GM06990 (cell line): Measurements from ENCODE around the gene SNRNP25.

ENCODE experiments used
- DNase-seq: peaks from one replicate; pipeline ENCODE4 v3.0.0-alpha.2; 2011; ENCODE audit not compliant: insufficient read length; ENCODE audit errors: extremely low read depth
- H3K27me3 ChIP-seq: replicated peaks from 2 replicates; pipeline ENCODE4 v1.6.0; 2011; ENCODE audit warnings: low read length; ENCODE audit not compliant: control insufficient read depth, insufficient read depth
- H3K36me3 ChIP-seq: 2 replicates; pipeline ENCODE4 v1.5.1; 2011; ENCODE audit warnings: low read length; ENCODE audit not compliant: control insufficient read depth, insufficient read depth
- H3K4me3 ChIP-seq: replicated peaks from 2 replicates; pipeline ENCODE4 v1.5.1; 2011; ENCODE audit warnings: low read depth, mild to moderate bottlenecking, control low read depth, low read length
- TF ChIP-seq, protein P1 (sequence below): IDR thresholded peaks from 2 replicates; pipeline ENCODE4 v1.5.1; 2011; ENCODE audit warnings: low read length, control low read depth, mild to moderate bottlenecking, inconsistent platforms; ENCODE audit not compliant: insufficient read depth, poor library complexity, severe bottlenecking

Gene SNRNP25

GRCh38 chr16:66309-67182 lies 12.9 kb downstream of the SNRNP25 start:
- TF ChIP-seq, protein P1, sequence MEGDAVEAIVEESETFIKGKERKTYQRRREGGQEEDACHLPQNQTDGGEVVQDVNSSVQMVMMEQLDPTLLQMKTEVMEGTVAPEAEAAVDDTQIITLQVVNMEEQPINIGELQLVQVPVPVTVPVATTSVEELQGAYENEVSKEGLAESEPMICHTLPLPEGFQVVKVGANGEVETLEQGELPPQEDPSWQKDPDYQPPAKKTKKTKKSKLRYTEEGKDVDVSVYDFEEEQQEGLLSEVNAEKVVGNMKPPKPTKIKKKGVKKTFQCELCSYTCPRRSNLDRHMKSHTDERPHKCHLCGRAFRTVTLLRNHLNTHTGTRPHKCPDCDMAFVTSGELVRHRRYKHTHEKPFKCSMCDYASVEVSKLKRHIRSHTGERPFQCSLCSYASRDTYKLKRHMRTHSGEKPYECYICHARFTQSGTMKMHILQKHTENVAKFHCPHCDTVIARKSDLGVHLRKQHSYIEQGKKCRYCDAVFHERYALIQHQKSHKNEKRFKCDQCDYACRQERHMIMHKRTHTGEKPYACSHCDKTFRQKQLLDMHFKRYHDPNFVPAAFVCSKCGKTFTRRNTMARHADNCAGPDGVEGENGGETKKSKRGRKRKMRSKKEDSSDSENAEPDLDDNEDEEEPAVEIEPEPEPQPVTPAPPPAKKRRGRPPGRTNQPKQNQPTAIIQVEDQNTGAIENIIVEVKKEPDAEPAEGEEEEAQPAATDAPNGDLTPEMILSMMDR, result no peak
- Histone ChIP-seq H3K4me3 (no peak overlapping the region), H3K36me3 (no peaks in the 10 kb centered on the region), H3K27me3 (no peaks in the 10 kb centered on the region; the same call in none of the 2 replicates)
- no peak for DNase-seq

- TF ChIP-seq, protein P1, result no peak
- DNase-seq, result no peak
Measured at GRCh38 chr16:67183-67791, 13.7 kb downstream of the SNRNP25 start.

GRCh38 chr16:67884-68789 lies 14.5 kb downstream of the SNRNP25 start:
- Histone ChIP-seq H3K4me3 (no peak overlapping the region), H3K36me3 (no peaks in the 10 kb centered on the region), H3K27me3 (peaks cover 3% of the 10 kb centered on the region)
- TF ChIP-seq, protein P1, result no peak
- DNase-seq, result no peak

More at GRCh38 chr16:67183-67791, 13.7 kb downstream of the SNRNP25 start:
- Histone ChIP-seq H3K4me3 (no peak overlapping the region), H3K36me3 (no peaks in the 10 kb centered on the region), H3K27me3 (no peaks in the 10 kb centered on the region; the same call in none of the 2 replicates)

DNA sequence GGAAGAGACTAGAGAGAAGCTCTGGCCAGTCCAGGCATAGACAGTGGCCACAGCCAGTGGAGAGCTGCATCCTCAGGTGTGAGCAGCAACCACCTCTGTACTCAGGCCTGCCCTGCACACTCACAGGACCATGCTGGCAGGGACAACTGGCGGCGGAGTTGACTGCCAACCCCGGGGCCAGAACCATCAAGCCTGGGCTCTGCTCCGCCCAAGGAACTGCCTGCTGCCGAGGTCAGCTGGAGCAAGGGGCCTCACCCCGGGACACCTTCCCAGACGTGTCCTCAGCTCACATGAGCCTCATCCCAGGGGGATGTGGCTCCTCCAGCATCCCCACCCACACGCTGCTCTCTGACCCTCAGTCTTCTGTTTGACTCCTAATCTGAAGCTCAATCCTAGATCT lies 15.6 kb downstream of the SNRNP25 start:
- H3K36me3 ChIP-seq, result no peaks in the 10 kb centered on the region
- no peak overlapping the region for H3K4me3 ChIP-seq
- no peak for DNase-seq
- TF ChIP-seq, protein P1, result no peak
- peaks cover 3% of the 10 kb centered on the region for H3K27me3 ChIP-seq

DNA sequence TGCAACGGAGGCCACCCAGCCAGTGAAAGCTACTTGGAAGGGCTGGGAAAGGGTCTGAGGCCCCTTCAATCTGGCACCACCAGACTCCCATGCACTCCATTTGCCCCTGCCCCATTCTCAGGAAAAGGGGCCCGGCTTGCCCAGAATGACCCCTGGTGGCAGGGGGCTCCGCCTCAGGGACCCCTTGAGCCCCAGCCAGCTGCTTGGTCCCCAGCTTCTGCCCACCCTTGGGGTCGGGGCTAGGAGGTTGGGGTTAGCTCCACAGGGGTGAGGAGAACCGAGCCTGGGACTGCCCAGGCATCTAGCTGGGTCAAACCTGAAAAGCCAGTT lies 17.5 kb downstream of the SNRNP25 start:
- TF ChIP-seq, protein P1, result no peak
- DNase-seq, result no peak
- H3K36me3 ChIP-seq, result no peaks in the 10 kb centered on the region
- H3K27me3 ChIP-seq, result peaks cover 3% of the 10 kb centered on the region
- no peak overlapping the region for H3K4me3 ChIP-seq
